Neural cell (in vitro differentiated cells): Measurements from ENCODE around the gene EBF3. TPM values are rescaled to one million over a fixed set of nuclear protein-coding genes. Genes with fewer than 3 reads are reported as not detected.

ENCODE experiments used
- H2AFZ ChIP-seq: fragments of 200-600, 300-800 bp; sonication (generic), shearing (Covaris generic); 2 replicates; pipeline ENCODE4 v1.6.0; 2014; ENCODE audit warnings: low read depth, mild to moderate bottlenecking, antibody characterized with exemption, low read length, moderate library complexity
- H3F3A ChIP-seq: fragments of 200-600 bp; shearing (Covaris generic); 2 replicates; pipeline ENCODE4 v1.6.1; 2016; ENCODE audit warnings: mild to moderate bottlenecking, moderate library complexity, mixed read lengths, antibody characterized with exemption, low read length; ENCODE audit not compliant: insufficient read depth, poor library complexity, severe bottlenecking
- H3K27ac ChIP-seq: fragments of 200-600, 300-800 bp; sonication (generic), shearing (Covaris generic); 2 replicates; pipeline ENCODE4 v1.5.1; 2014; ENCODE audit warnings: mild to moderate bottlenecking, low read length, moderate library complexity
- H3K27me3 ChIP-seq: fragments of 300-800, 200-600 bp; sonication (generic), shearing (Covaris generic); 2 replicates; pipeline ENCODE4 v1.6.0; 2014; ENCODE audit warnings: mild to moderate bottlenecking, low read depth, low read length, moderate library complexity; ENCODE audit not compliant: insufficient read depth
- H3K36me3 ChIP-seq: fragments of 300-800, 200-600 bp; sonication (generic), shearing (Covaris generic); 2 replicates; pipeline ENCODE4 v1.5.1; 2014; ENCODE audit warnings: mild to moderate bottlenecking, antibody characterized with exemption, low read length, moderate library complexity; ENCODE audit not compliant: insufficient read depth
- H3K4me2 ChIP-seq: fragments of 300-800, 200-600 bp; sonication (generic), shearing (Covaris generic); 2 replicates; pipeline ENCODE4 v1.6.0; 2014; ENCODE audit warnings: mild to moderate bottlenecking, low read length
- H3K4me3 ChIP-seq: fragments of 300-800, 200-600 bp; sonication (generic), shearing (Covaris generic); 2 replicates; pipeline ENCODE4 v1.5.1; 2014; ENCODE audit warnings: mild to moderate bottlenecking, low read length, moderate library complexity
- H3K79me2 ChIP-seq: fragments of 200-600 bp; shearing (Covaris generic); replicated peaks from 2 replicates; pipeline ENCODE4 v1.6.0; 2014; ENCODE audit warnings: mild to moderate bottlenecking, low read length, moderate library complexity; ENCODE audit not compliant: insufficient read depth
- H3K9ac ChIP-seq: fragments of 300-800, 200-600 bp; sonication (generic), shearing (Covaris generic); 2 replicates; pipeline ENCODE4 v1.6.1; 2016; ENCODE audit warnings: mild to moderate bottlenecking, low read length, mixed read lengths
- H3K9me2 ChIP-seq: fragments of 200-600 bp; shearing (Covaris generic); 2 replicates; pipeline ENCODE4 v1.6.1; 2016; ENCODE audit warnings: mild to moderate bottlenecking, low read length, mixed read lengths; ENCODE audit not compliant: insufficient read depth
- H3K9me3 ChIP-seq: fragments of 200-600, 300-800 bp; sonication (generic), shearing (Covaris generic); 2 replicates; pipeline ENCODE4 v1.6.1; 2016; ENCODE audit warnings: mild to moderate bottlenecking, mixed run types, low read length, moderate library complexity, mixed read lengths
- H4K20me1 ChIP-seq: fragments of 200-600 bp; shearing (Covaris generic); 2 replicates; pipeline ENCODE4 v1.6.1; 2016; ENCODE audit warnings: mild to moderate bottlenecking, mixed run types; ENCODE audit not compliant: insufficient read depth
- CTCF ChIP-seq: fragments of 450-650 bp; IDR thresholded peaks from 2 replicates; pipeline ENCODE4 v1.5.1; 2014; ENCODE audit warnings: antibody characterized with exemption, mild to moderate bottlenecking, moderate library complexity; ENCODE audit not compliant: poor library complexity, severe bottlenecking
- EP300 ChIP-seq: fragments of 450-650 bp; conservative IDR thresholded peaks from 2 replicates; pipeline ENCODE4 v1.6.1; 2014; ENCODE audit warnings: antibody characterized with exemption, mild to moderate bottlenecking, moderate library complexity; ENCODE audit not compliant: poor library complexity, severe bottlenecking
- EZH2 ChIP-seq: fragments of 200-600, 300-800 bp; shearing (Covaris generic), sonication (generic); IDR thresholded peaks from 2 replicates; pipeline ENCODE4 v1.6.1; 2014; ENCODE audit warnings: antibody characterized with exemption, low read length, borderline replicate concordance, mild to moderate bottlenecking; ENCODE audit not compliant: insufficient read depth, poor library complexity, severe bottlenecking
- POLR2AphosphoS5 ChIP-seq: IDR thresholded peaks from 2 replicates; pipeline ENCODE4 v1.6.1; 2012
- RAD21 ChIP-seq: fragments of 450-650 bp; conservative IDR thresholded peaks from 2 replicates; pipeline ENCODE4 v1.6.1; 2014; ENCODE audit warnings: antibody characterized with exemption, mild to moderate bottlenecking, moderate library complexity
- REST ChIP-seq: IDR thresholded peaks from 2 replicates; pipeline ENCODE4 v1.6.1; 2012; ENCODE audit warnings: borderline replicate concordance
- SMC3 ChIP-seq: fragments of 450-650 bp; conservative IDR thresholded peaks from 2 replicates; pipeline ENCODE4 v1.6.1; 2014; ENCODE audit warnings: antibody characterized with exemption, mild to moderate bottlenecking, moderate library complexity; ENCODE audit not compliant: poor library complexity
- TAF1 ChIP-seq: IDR thresholded peaks from 2 replicates; pipeline ENCODE4 v1.6.1; 2012; ENCODE audit warnings: low read depth
- polyA plus RNA-seq: library from polyadenylated mRNA; depleted of rRNA; stranded (reverse); fragments of >200 nt; gene quantifications from 2 replicates; pipeline ENCODE4 v1.2.3, GENCODE V29; 2014

Gene EBF3
- polyA plus RNA-seq, 1 donor from 2014 or later, result 0.38 TPM

GRCh38 chr10:129894698-129895097, 69.4 kb downstream of the EBF3 start:
- no peak for TF ChIP-seq SMC3
- TF ChIP-seq CTCF, result no peak
- TF ChIP-seq POLR2AphosphoS5, result no peak
- no peak for TF ChIP-seq EP300
- no peak for TF ChIP-seq REST
- TF ChIP-seq TAF1, result no peak
- TF ChIP-seq EZH2, result no peak
- no peak for TF ChIP-seq RAD21
- no peak overlapping the region for H3K4me2 ChIP-seq
- no peaks in the 10 kb centered on the region for H3K9me3 ChIP-seq
- no peaks in the 10 kb centered on the region for H3K27me3 ChIP-seq
- H3K4me3 ChIP-seq, result no peak overlapping the region
- no peak overlapping the region for H3K9ac ChIP-seq
- no peak overlapping the region for H2AFZ ChIP-seq
- H3K36me3 ChIP-seq, result no peaks in the 10 kb centered on the region
- H3K9me2 ChIP-seq, result no peaks in the 10 kb centered on the region
- no peak overlapping the region for H3K27ac ChIP-seq
- no peaks in the 10 kb centered on the region for H3K79me2 ChIP-seq
- no peaks in the 10 kb centered on the region for H3F3A ChIP-seq
- no peaks in the 10 kb centered on the region for H4K20me1 ChIP-seq

- Histone ChIP-seq H3K9me3 (no peaks in the 10 kb centered on the region), H3K9ac (no peak overlapping the region), H3K79me2 (no peaks in the 10 kb centered on the region), H3K9me2 (no peaks in the 10 kb centered on the region), H3K4me3 (no peak overlapping the region), H3F3A (no peaks in the 10 kb centered on the region), H3K27ac (no peak overlapping the region), H2AFZ (no peak overlapping the region), H3K4me2 (no peak overlapping the region), H4K20me1 (no peaks in the 10 kb centered on the region), H3K36me3 (no peaks in the 10 kb centered on the region), H3K27me3 (no peaks in the 10 kb centered on the region)
- no peak for TF ChIP-seq EZH2
Observed at GRCh38 chr10:129893104-129894089, 70.7 kb downstream of the EBF3 start.
